ENCODE data around the gene NLK.
"Not testable (repeated sequence)": the region's sequence is repeated elsewhere in the genome, so short reads cannot be mapped to it uniquely, and the experiment has no call there.

NLK gene

DNA sequence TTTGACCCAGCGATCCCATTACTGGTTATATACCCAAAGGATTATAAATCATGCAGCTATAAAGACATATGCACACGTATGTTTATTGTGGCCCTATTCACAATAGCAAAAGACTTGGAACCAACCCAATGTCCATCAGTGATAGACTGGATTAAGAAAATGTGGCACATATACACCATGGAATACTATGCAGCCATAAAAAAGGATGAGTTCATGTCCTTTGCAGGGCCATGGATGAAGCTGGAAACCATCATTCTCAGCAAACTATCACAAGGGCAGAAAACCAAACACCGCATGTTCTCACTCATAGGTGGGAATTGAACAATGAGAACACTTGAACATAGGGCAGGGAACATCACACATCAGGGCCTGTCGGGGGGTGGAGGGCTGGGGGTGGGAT, 112.9 kb downstream of the NLK start:
- not testable (repeated sequence) for DNase-seq (ENCODE audit: low spot score)

DNA sequence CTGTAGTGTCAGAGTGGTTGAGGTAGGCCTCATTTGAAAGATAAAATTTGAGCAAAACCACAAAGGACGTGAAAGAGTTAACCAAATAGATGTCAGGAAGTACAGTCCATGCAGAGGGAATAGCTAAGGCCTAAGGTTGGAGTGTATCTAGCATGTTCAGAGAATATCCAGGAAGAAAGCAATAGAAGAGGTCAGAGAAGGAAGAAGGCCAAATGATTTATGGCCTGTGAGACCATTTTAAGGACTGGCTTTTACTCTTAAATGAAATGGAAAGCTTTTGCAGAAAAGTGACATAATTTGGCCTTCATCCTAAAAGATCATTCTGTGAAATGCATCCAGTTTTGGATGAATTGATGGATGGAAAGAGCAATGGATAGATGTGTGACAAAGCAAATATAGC, 116.5 kb downstream of the NLK start:
- DNase-seq (ENCODE audit: low spot score) = no peak

DNA sequence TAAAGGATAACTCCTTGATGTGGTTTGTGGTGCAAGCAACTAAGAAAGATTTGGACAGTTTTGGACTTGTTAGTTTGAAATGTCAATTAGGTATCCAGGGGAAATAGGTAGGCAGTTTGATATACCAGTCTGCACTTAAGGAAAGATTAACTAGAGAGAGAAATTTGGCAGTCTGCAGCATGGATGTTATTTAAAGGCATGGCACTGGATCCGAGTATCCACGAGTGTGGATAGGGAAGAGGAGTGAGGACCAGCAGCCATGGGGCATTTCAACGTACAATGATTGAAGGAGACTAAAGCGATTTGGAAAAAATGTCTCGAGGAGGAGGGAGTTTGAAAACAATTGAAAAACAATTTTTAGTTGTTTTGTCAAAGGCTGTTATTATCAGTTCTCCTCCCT, 117.4 kb downstream of the NLK start:
- DNase-seq (ENCODE audit: low spot score) = no peak

DNA sequence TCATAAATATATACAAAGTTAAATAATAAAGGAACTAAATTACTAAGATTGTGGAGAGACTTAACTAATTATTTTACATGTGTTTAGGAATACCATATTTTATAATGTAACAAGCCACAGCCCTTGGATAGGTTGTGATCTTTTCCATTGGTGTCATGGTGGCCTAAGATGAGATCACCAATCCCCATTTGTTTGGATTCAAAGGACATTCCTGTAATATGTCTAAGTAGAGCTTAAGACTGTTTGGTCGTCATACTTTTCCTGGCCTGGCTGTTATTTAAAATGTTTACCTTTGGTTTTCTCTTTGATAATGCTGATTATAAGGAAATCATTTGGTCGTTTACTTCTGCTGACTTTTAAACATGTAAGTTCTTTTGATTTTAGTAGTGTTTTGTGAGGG, 118.1 kb downstream of the NLK start:
- no peak for DNase-seq (ENCODE audit: low spot score)

DNA sequence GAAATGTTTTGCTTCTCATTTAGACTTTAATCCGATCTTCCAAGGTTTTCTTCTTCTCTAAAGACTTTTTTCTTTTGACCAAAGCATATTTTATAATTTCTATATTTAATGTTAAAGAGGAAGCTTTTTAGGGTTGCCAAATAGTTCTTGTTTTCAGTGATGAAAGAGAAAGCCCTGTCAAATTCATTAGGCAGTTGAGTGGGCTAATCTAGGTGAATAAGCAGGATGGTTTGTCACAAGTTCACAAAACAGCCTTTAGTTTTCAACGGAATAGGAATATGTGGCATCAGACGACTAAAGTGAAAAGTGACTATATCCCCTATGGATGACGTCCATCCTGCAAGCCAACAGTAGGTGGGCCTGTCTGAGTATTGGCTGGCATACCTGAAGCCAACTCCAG, 118.8 kb downstream of the NLK start:
- no peak for DNase-seq (ENCODE audit: low spot score)

DNA sequence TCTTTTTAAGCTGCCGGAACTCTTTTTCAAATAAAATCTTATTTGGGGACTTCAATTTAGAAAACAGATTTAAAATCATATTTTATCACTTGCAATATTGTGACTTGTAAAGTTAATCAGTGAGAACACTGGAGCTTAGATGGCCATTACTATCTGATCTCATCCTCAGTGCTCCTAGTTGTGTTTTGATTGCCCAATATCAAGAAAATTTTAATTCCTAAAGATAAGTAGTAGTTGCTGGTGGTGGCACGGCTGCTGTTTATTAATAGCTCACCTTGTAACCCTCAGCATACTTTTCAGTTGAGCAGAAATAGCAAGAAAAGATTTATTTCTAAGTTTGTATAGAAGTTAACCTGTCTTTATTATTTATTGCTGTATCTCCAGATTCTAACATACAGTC, 124.0 kb downstream of the NLK start:
- DNase-seq (ENCODE audit: low spot score) = no peak

DNA sequence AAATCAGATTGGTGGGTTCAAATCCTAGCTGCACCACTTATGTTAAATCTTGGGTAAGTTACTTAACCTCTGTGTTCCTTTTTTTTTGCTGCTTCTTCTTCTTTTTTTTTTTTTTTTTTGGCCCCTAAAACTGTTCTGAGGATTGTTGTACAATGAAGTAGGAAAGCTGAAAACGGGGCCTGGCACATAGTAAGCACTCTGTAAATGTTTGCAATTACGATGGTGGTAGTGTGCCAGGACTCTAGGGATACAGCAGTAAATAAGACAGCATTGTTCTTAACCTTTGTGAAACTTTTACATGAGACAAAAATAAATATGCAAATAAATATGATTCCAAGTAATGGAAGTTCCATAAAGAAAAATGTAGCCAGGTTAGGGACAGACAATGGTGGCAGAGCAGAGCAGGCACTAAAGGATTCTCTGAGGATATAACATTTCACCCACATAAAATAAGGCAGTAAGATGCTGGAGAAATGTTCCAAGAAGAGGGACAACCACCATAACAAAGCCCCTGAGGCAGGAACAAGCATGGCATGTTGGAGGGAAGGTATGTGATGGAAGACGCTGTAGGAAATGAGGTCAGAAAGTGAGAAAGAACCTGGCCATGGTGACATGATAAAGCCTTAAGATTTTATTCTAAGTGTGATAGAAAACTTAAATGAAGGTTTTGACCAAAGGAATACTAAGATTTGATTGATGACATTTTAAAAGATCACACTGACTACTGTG, 127.3 kb downstream of the NLK start:
- no peak for DNase-seq (ENCODE audit: low spot score)

DNA sequence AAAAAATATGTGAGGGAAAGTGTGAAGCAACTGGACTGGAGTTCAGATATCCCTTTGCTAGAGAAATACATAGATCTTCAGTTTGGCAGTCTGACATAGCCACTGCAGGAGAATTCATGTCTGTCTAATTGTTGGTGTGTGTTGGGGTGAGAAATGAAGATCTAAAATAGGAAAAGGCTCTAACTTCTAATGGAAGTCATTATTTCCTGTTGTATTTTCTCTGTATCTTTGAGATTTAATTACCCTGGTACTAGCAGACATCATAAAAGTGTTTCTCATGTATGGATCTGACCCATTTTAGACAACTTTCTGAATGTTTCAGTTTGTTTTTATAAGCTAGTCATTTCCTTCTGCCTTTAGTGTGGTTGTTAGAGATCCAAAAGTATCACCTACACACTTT, 128.3 kb downstream of the NLK start:
- no peak for DNase-seq (ENCODE audit: low spot score)

DNA sequence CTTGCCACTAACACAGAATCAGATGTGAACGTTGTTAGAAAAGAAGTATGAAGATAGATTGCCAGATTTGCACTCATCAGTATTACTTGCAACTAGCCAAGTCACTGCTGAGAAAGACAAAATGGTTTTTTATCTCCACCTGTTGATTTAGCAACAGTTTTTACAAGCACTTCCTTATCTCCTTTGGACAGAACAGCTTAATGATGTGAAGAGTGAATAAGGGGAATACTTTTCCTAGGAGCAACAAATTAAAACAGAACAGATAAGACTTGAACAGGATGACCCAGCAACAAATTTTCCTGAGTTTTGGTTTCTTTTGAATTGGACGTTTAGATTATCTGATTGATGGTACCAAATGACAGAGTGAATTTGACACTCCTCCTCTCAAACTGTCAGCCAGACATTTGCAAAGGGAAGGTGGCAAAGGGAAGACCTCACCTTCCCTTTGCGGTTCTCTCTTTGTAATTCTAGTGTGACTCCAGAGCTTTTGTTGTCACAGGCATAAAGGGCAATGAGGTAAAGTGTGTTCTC, 130.6 kb downstream of the NLK start:
- DNase-seq (ENCODE audit: low spot score) = peak; percentile 40

DNA sequence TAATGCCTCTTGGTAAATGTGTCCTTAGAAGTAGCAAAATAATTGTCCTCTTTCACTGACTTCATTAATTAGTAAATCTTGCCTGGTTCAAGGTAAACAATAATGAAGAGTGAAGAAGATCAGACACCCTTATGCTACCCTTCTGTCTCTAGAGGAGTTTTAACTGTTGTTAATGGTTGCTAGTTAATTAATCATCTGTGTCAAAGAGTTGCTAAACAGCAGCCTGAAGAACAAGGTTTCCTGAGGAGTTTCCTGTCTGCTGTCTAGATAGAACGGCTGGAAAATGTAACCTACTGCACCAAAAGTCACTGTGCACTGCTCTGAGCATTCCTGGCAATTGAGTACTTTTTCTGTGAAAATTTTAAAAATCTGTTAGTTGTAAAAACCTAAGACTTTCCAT, 131.3 kb downstream of the NLK start:
- no peak for DNase-seq (ENCODE audit: low spot score)

DNA sequence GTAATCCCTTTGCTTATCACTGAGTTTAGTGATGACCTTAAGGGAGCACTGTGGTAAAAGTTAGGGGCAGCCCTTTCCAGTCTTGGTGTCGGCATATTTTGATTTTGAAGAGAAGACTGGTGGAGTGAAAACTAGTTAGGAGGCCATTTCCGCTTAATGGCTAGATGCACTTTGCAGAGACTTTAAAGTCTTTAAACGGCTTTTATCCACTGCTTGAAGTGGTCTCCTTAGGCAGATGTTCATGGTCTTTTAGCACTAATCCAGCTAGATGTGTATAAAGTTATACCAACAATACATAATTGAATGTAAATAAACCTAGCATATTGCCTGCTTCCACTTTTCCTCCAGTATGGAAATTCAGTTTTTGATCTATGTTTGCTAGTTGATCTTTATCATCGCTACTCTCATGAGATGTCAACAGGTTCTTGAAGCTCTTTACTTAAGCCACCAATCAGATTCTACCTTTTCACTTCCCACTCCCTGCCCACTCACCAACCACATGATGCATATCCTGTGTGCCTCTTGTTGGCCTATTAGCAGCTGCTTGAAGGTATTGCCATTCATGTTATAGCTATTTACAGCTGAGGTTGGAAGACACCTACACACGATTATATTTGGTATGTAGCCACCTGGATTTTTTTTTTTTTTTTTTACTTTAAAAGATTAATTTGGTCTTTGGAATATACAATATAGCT, 132.0 kb downstream of the NLK start:
- DNase-seq (ENCODE audit: low spot score) = no peak

DNA sequence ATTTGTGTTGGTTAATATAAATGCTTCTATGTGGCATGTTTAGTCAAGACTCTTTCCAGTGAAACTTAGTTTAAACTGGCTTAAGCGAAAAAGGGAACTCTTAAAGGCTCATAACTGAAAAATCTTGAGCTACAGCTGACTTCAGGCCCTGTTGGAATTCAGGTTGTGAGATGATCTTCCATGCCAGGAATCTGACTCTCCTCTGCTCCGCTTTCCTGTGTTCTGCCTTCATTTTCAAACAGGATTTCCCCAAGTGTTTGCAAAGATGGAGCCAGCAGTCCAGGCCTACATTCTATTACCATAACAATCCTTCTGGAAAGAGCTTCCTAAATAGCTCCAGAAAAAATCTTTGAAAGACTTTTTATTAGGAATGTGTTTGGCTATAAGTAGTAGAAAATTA, 134.9 kb downstream of the NLK start:
- no peak for DNase-seq (ENCODE audit: low spot score)

DNA sequence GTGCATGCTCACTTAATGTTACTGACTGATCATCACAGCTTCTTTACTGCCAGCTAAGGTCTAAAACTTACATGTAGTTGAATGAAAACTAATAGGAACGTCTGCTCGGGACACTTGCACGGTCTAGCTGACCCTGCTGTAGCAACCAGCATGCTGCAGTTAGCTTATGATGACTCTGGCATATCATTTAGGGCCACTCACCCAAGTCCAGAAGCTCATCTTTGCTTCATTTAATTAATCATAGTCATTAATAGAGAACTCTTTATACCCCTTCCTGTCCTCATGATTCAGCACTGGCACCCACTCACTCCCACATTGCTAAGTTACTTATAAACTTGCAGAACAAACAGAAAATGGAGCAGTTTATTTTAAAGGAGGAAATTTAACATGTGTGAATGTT, 136.3 kb downstream of the NLK start:
- DNase-seq (ENCODE audit: low spot score) = no peak

DNA sequence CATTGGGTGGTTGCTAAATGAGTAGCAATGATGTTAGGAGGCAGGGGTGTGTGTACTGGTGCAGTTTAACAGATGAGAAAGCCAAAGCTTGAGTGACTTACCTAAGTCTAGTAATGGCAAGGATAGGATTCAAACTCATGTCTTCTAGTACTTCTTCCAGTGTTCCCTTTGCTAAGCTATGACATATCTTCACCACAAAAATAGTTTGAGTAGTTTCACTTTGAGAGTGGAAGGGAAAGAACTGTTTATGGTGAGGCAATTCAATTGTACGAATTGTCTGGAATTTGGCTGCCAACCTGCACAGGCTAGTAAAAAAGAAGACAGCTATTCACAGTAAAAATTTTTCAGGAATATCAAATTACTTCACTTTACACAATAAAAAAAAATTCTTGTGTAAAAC, 138.0 kb downstream of the NLK start:
- DNase-seq (ENCODE audit: low spot score) = no peak

DNA sequence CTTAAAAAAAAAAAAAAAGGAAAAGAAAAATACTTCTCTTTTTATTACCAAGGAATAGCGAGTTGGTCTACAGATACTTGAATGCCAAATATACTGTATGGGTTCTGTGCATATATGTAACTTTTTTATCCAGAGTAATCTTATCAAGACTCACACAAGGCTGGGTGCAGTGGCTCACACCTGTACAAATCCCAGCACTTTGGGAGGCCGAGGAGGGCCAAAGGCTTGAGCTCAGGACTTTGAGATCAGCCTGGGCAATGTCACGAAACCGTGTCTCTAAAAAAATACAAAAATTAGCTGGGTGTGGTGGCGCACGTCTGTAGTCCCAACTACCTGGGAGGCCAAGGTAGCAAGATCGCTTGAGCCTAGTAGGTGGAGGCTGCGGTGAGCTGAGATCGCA, 139.1 kb downstream of the NLK start:
- DNase-seq (ENCODE audit: low spot score) = no peak

DNA sequence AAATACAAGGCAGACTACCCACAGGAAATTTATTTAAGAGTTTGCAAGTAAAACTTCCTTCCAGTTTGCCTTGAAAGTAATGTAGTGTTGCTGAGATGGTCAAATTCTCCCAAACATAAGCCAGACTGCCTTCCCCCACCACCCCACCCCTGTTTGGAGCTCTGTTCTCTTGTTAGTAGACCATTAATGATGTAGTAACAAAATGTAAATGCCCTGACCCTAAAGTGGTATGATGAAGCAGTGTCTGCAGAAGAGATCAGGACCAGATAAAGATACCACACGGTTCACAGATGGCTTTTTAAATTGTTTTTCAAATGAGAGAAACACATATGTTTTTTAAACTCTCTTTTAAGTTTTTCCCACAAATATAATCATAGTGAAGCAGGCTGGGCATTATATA, 140.1 kb downstream of the NLK start:
- DNase-seq (ENCODE audit: low spot score) = no peak

DNA sequence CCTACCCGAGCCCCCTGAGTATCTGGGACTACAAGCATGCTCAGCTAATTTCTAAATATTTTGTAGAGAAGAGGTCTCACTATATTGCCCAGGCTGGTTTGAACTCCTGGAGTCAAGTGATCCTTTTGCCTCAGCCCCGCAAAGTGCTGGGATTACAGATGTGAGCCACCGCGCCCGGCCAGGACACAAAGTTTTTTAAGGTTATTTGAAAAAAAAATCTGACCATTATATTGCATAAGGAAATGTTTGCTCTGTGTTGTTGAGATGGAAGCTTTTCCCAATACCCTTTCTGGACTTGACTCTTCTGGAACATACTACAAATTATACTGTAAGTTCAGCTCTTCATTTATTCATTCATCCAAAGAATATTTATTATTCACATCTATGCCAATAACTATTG, 143.2 kb downstream of the NLK start:
- no peak for DNase-seq (ENCODE audit: low spot score)

DNA sequence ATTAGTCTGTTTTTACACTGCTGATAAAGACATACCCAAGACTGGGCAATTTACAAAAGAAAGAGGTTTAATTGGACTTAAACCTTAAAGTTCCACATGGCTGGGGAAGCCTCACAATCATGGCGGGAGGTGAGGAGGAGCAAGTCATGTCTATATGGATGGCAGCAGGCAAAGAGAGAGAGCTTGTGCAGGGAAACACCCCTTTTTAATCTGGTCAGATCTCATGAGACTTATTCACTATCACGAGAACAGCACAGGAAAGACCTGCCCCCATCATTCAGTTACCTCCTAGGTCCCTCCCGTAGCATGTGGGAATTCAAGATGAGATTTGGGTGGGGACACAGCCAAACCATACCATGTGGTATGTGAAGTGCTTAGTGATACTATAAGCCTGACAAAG, 144.0 kb downstream of the NLK start:
- not testable (repeated sequence) for DNase-seq (ENCODE audit: low spot score)

DNA sequence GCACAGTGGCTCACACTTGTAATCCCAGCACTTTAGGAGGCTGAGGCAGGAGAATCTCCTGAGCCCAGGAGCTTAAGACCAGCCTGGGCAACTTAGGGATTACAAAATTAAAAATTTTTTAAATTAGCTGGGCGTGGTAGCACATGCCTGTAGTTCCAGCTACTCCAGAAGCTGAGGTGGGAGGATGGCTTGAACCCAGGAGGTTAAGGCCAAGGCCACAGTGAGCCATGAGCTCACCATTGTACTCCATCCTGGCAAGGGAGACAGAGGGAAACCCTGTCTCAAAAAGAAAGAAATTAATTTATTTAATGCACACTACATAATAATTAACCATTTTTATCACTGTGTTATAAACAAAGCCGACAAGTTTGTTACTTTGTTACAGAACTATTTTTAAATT, 145.5 kb downstream of the NLK start:
- no peak for DNase-seq (ENCODE audit: low spot score)

DNA sequence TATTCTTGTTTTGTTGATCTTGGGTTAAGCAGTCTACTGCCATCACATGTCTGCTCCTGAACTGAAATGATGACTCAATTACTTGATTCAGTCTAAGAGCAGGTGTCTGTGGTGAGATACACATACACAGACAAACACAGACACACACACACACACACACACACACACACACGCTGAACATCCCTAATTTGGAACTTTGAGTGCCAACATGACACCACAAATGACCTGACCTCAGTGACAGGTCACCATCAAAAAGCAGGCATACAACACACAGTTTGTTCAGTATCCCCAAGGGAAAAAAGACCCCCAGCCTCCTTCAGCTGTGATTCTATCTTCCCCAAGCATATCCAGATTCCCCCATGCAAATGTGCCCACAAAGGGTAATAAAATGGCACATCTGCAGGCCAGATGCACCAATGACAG, 146.4 kb downstream of the NLK start:
- no peak for DNase-seq (ENCODE audit: low spot score)

DNA sequence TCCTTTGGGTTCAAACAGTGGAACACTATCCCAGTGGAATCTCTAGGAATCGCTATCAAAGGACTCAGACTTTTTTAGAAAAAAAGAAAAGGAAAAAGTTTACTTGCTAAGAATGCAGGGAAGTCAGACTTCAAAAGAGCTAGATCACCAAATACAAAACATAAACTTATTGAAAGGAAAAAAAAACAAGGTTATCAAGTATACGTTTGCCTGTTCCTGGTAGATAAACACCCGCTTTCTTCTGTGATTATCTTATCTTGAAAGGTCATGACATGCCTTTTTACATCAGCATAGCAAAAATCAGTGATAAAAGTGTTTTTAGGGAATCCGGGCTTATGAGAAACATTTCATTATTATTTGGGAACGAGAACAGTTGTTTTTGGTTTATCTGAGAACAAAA, 147.2 kb downstream of the NLK start:
- peak; percentile 31 for DNase-seq (ENCODE audit: low spot score)

DNA sequence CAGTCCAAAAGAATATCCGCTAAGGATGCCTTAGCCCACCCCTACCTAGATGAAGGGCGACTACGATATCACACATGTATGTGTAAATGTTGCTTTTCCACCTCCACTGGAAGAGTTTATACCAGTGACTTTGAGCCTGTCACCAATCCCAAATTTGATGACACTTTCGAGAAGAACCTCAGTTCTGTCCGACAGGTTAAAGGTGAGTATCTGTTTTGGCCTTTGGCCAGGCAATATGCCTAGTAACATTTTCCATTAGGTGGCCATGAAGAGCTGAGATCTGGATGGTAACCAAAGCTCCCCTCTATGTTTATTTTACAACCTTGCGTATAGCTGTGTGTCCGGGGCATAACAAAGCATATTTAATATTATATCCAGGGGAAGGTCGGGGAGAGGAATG, 148.5 kb downstream of the NLK start:
- no peak for DNase-seq (ENCODE audit: low spot score)

DNA sequence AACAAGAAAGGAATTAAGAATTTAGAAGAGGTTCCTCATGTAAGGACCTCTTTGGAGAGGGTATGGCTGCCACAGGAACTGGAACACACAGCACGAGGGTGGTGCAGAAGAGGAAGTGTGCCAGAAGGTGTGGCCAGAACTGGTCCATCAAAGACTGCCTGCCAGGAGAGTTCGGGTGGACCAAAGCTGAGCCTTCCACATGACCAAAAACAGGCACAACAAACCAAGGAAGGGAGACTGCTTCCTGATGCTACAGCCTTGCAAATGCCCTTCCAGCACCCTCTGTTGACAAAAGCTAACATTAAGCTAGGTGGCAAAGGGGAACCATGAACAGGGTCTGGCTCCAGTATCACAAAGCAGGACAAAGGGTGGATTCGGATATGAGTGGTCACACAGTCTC, 150.8 kb downstream of the NLK start:
- no peak for DNase-seq (ENCODE audit: low spot score)

DNA sequence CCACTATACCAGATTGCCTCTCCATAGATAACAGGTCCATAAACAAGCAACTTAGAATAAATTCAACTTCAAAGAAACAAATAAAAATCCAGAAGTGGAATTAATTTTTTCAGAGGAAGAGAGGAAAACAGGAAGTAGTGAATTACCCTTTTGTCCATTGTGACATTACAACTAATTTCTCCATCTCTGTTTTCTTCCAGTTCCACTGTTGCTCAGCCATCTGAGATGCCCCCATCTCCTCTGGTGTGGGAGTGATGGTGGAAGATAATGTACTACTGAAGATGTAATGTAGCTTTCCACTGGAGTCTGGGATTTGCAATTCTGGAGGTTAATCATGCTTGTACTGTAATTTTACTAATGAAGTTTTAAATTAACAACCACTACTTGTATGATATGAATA, 151.9 kb downstream of the NLK start:
- DNase-seq (ENCODE audit: low spot score) = no peak
